ENCODE results near the gene CHRNA1.

CHRNA1 gene

GRCh38 chr2:174708713-174709112, 55.6 kb downstream of the CHRNA1 start:
- Histone ChIP-seq H3K4me3 (no peak overlapping the region), H3K27ac (no peak overlapping the region)
- peak; percentile 12 for DNase-seq (ENCODE audit: low spot score)
- no peak for TF ChIP-seq CTCF (IDR thresholded peaks at IDR 0.05)

- no peak overlapping the region for H3K27ac ChIP-seq
- peak; percentile 8 for DNase-seq (ENCODE audit: low spot score)
- no peak for TF ChIP-seq CTCF (IDR thresholded peaks at IDR 0.05)
- no peak overlapping the region for H3K4me3 ChIP-seq
These were observed 59.0 kb downstream of the CHRNA1 start for GRCh38 chr2:174705321-174705720.

- Histone ChIP-seq H3K27ac (no peak overlapping the region), H3K4me3 (no peak overlapping the region)
- TF ChIP-seq CTCF (IDR thresholded peaks at IDR 0.05), result no peak
- no peak for DNase-seq (ENCODE audit: low spot score)
These were observed 59.6 kb downstream of the CHRNA1 start for GRCh38 chr2:174704642-174705041.

- TF ChIP-seq CTCF (IDR thresholded peaks at IDR 0.05), result no peak
- Histone ChIP-seq H3K27ac (no peak overlapping the region), H3K4me3 (no peak overlapping the region)
- DNase-seq (ENCODE audit: low spot score), result no peak
These were observed 60.2 kb downstream of the CHRNA1 start for GRCh38 chr2:174704061-174704460.

- Histone ChIP-seq H3K27ac (no peak overlapping the region), H3K4me3 (no peak overlapping the region)
- no peak for TF ChIP-seq CTCF (IDR thresholded peaks at IDR 0.05)
- no peak for DNase-seq (ENCODE audit: low spot score)
These were observed 60.8 kb downstream of the CHRNA1 start for GRCh38 chr2:174703430-174703829.

- H3K27ac ChIP-seq, result no peak overlapping the region
These were observed 61.7 kb downstream of the CHRNA1 start for GRCh38 chr2:174702541-174702940.

More at GRCh38 chr2:174702541-174702940, 61.7 kb downstream of the CHRNA1 start:
- H3K4me3 ChIP-seq, result no peak overlapping the region
- peak; percentile 14 for DNase-seq (ENCODE audit: low spot score)
- TF ChIP-seq CTCF (IDR thresholded peaks at IDR 0.05), result no peak

Measured in coronary artery (tissue), 2 donors.